Trophoblast cell (in vitro differentiated cells and primary cell): ENCODE results near the gene NNMT.

Experiments used
- DNase-seq, 2 donors: peaks; one replicate each; pipeline ENCODE4 v3.0.0-alpha.2; 2016
- H2AFZ ChIP-seq: 2 replicates; pipeline ENCODE4 v1.6.1; 2013; ENCODE audit warnings: low read length, moderate library complexity, mild to moderate bottlenecking; ENCODE audit not compliant: insufficient read depth, poor library complexity
- H2AK5ac ChIP-seq: 2 replicates; pipeline ENCODE4 v1.6.1; 2013; ENCODE audit warnings: mild to moderate bottlenecking, low read length
- H2BK120ac ChIP-seq: 2 replicates; pipeline ENCODE4 v1.6.1; 2013; ENCODE audit warnings: low read length, mild to moderate bottlenecking, moderate library complexity; ENCODE audit not compliant: insufficient read depth, poor library complexity
- H2BK12ac ChIP-seq: 2 replicates; pipeline ENCODE4 v1.6.1; 2013; ENCODE audit warnings: mild to moderate bottlenecking, low read length, moderate library complexity
- H2BK5ac ChIP-seq: 2 replicates; pipeline ENCODE4 v1.6.1; 2013; ENCODE audit warnings: low read length, low read depth, moderate library complexity, mild to moderate bottlenecking; ENCODE audit not compliant: poor library complexity
- H3K14ac ChIP-seq: 2 replicates; pipeline ENCODE4 v1.6.1; 2013; ENCODE audit warnings: mild to moderate bottlenecking, low read length
- H3K18ac ChIP-seq: 2 replicates; pipeline ENCODE4 v1.6.1; 2013; ENCODE audit warnings: mild to moderate bottlenecking, low read length
- H3K23ac ChIP-seq: 2 replicates; pipeline ENCODE4 v1.6.1; 2013; ENCODE audit warnings: low read length
- H3K27ac ChIP-seq: 2 replicates; pipeline ENCODE4 v1.5.1; 2013; ENCODE audit warnings: low read depth, mild to moderate bottlenecking, inconsistent platforms, low read length, moderate library complexity
- H3K27me3 ChIP-seq: 2 replicates; pipeline ENCODE4 v1.6.1; 2013; ENCODE audit warnings: inconsistent platforms, mild to moderate bottlenecking, low read length, moderate library complexity; ENCODE audit not compliant: insufficient read depth
- H3K36me3 ChIP-seq, 2 experiments: 1 replicate in 1 of 2; 2 replicates in 1 of 2; pipeline ENCODE4 v1.6.1; 2013; ENCODE audit warnings: low read length in 2 of 2, mild to moderate bottlenecking in 2 of 2, moderate library complexity in 1 of 2; ENCODE audit not compliant: insufficient read depth in 2 of 2, control insufficient read depth in 1 of 2
- H3K4ac ChIP-seq: 2 replicates; pipeline ENCODE4 v1.6.1; 2013; ENCODE audit warnings: low read depth, mild to moderate bottlenecking, low read length, moderate library complexity
- H3K4me1 ChIP-seq, 2 experiments: 1 replicate in 1 of 2; 2 replicates in 1 of 2; pipeline ENCODE4 v1.6.1; 2013; ENCODE audit warnings: low read length in 2 of 2, mild to moderate bottlenecking in 2 of 2, moderate library complexity in 1 of 2; ENCODE audit not compliant: insufficient read depth in 2 of 2, control insufficient read depth in 1 of 2
- H3K4me2 ChIP-seq: 2 replicates; pipeline ENCODE4 v1.6.1; 2013; ENCODE audit warnings: inconsistent platforms, mild to moderate bottlenecking, low read length, moderate library complexity
- H3K4me3 ChIP-seq: 2 replicates; pipeline ENCODE4 v1.5.1; 2013; ENCODE audit warnings: mild to moderate bottlenecking, low read depth, low read length, inconsistent platforms
- H3K79me1 ChIP-seq: one replicate; pipeline ENCODE4 v1.6.1; 2013; ENCODE audit warnings: low read length
- H3K79me2 ChIP-seq: 2 replicates; pipeline ENCODE4 v1.6.1; 2013; ENCODE audit warnings: low read length, mild to moderate bottlenecking; ENCODE audit not compliant: control insufficient read depth, insufficient read depth, poor library complexity
- H3K9ac ChIP-seq: 2 replicates; pipeline ENCODE4 v1.6.1; 2013; ENCODE audit warnings: mild to moderate bottlenecking, low read length
- H3K9me3 ChIP-seq: 2 replicates; pipeline ENCODE4 v1.6.1; 2013; ENCODE audit warnings: low read depth, mild to moderate bottlenecking, control low read depth, inconsistent platforms, low read length; ENCODE audit not compliant: insufficient read depth
- H4K12ac ChIP-seq: 2 replicates; pipeline ENCODE4 v1.6.1; 2013; ENCODE audit warnings: low read depth, mild to moderate bottlenecking, low read length, moderate library complexity
- H4K8ac ChIP-seq: 2 replicates; pipeline ENCODE4 v1.6.1; 2013; ENCODE audit warnings: low read depth, mild to moderate bottlenecking, low read length, moderate library complexity
- H4K91ac ChIP-seq: one replicate; pipeline ENCODE4 v1.6.1; 2013; ENCODE audit warnings: low read depth, mild to moderate bottlenecking, low read length, moderate library complexity
- WGBS: extraction: QIAGEN DNeasy Blood & Tissue Kit; methylation state at CpG from one replicate; pipeline ENCODE4 v1.1.7; 2013; ENCODE audit warnings: missing lambda C conversion rate; ENCODE audit not compliant: insufficient read length, insufficient coverage; ENCODE audit errors: extremely low coverage; 5-methylcytosine and 5-hydroxymethylcytosine counted together

Gene NNMT

GRCh38 chr11:114310095-114310494 is 13.9 kb downstream of the NNMT start:
- H3K4me3 ChIP-seq, result no peak overlapping the region
- no peaks in the 10 kb centered on the region for H3K79me1 ChIP-seq
- no peak overlapping the region for H3K4ac ChIP-seq
- H2BK5ac ChIP-seq, result no peak overlapping the region
- H3K79me2 ChIP-seq, result no peaks in the 10 kb centered on the region
- H2BK120ac ChIP-seq, result no peak overlapping the region
- DNase-seq, result no peak
- H4K8ac ChIP-seq, result no peak overlapping the region
- H2BK12ac ChIP-seq, result no peak overlapping the region
- no peak overlapping the region for H2AK5ac ChIP-seq
- no peak overlapping the region for H3K9ac ChIP-seq
- no peak overlapping the region for H3K18ac ChIP-seq
- H3K36me3 ChIP-seq, result peaks cover 2 to 14% of the 10 kb centered on the region in 2 experiments
- no peak overlapping the region for H4K91ac ChIP-seq
- H3K4me1 ChIP-seq, result peaks cover 0 to 8% of the 10 kb centered on the region in 2 experiments
- peaks cover 2% of the 10 kb centered on the region for H3K9me3 ChIP-seq
- H3K27me3 ChIP-seq, result no peaks in the 10 kb centered on the region
- no peak overlapping the region for H3K14ac ChIP-seq
- no peak overlapping the region for H3K4me2 ChIP-seq
- no peak overlapping the region for H4K12ac ChIP-seq
- no peak overlapping the region for H3K23ac ChIP-seq
- no peak overlapping the region for H2AFZ ChIP-seq
- no CpG with 5 or more reads among the region's 2 CpGs for WGBS
- no peak overlapping the region for H3K27ac ChIP-seq

- Histone ChIP-seq H3K4ac (no peak overlapping the region), H2AK5ac (no peak overlapping the region), H2BK120ac (no peak overlapping the region), H3K27ac (no peak overlapping the region), H2BK5ac (no peak overlapping the region), H3K9ac (peak overlapping the region; percentile 18), H3K27me3 (no peaks in the 10 kb centered on the region), H3K79me1 (no peaks in the 10 kb centered on the region), H3K4me1 (peaks cover 0 to 11% of the 10 kb centered on the region in 2 experiments), H3K79me2 (no peaks in the 10 kb centered on the region), H2BK12ac (no peak overlapping the region), H2AFZ (no peak overlapping the region), H3K18ac (no peak overlapping the region), H3K36me3 (peaks cover 2 to 14% of the 10 kb centered on the region in 2 experiments), H3K14ac (no peak overlapping the region), H3K9me3 (peaks cover 2% of the 10 kb centered on the region), H4K12ac (no peak overlapping the region), H3K23ac (no peak overlapping the region), H4K8ac (no peak overlapping the region), H4K91ac (no peak overlapping the region), H3K4me3 (no peak overlapping the region), H3K4me2 (no peak overlapping the region)
- no CpG with 5 or more reads among the region's 10 CpGs for WGBS
- DNase-seq, result no peak
These were observed 15.7 kb downstream of the NNMT start for GRCh38 chr11:114311946-114312345.

- Histone ChIP-seq H3K23ac (no peak overlapping the region), H2BK120ac (no peak overlapping the region), H2AK5ac (no peak overlapping the region), H3K4ac (no peak overlapping the region), H2BK12ac (no peak overlapping the region), H4K12ac (no peak overlapping the region), H2BK5ac (no peak overlapping the region), H3K14ac (no peak overlapping the region), H4K91ac (no peak overlapping the region), H3K27me3 (no peaks in the 10 kb centered on the region), H3K18ac (no peak overlapping the region), H3K79me1 (no peaks in the 10 kb centered on the region), H2AFZ (no peak overlapping the region), H3K4me3 (no peak overlapping the region), H3K4me2 (no peak overlapping the region), H3K36me3 (peaks cover 2 to 14% of the 10 kb centered on the region in 2 experiments), H3K79me2 (no peaks in the 10 kb centered on the region), H3K9ac (no peak overlapping the region), H3K4me1 (peaks cover 0 to 3% of the 10 kb centered on the region in 2 experiments), H3K9me3 (peaks cover 2% of the 10 kb centered on the region), H3K27ac (no peak overlapping the region), H4K8ac (no peak overlapping the region)
- DNase-seq, result no peak
- no CpG with 5 or more reads among the region's 1 CpG for WGBS
These were observed 17.9 kb downstream of the NNMT start for GRCh38 chr11:114314096-114314495.

GRCh38 chr11:114315749-114316368 is 19.7 kb downstream of the NNMT start:
- no peak overlapping the region for H3K27ac ChIP-seq
- H3K79me2 ChIP-seq, result no peaks in the 10 kb centered on the region
- no peaks in the 10 kb centered on the region for H3K9me3 ChIP-seq
- no peak overlapping the region for H3K23ac ChIP-seq
- no peak overlapping the region for H3K4me2 ChIP-seq
- H3K4me3 ChIP-seq, result no peak overlapping the region
- no peak overlapping the region for H2BK12ac ChIP-seq
- H3K4ac ChIP-seq, result no peak overlapping the region
- H4K12ac ChIP-seq, result no peak overlapping the region
- peaks cover 0 to 3% of the 10 kb centered on the region in 2 experiments for H3K4me1 ChIP-seq
- H2BK120ac ChIP-seq, result no peak overlapping the region
- WGBS, result no CpG with 5 or more reads among the region's 13 CpGs
- H3K18ac ChIP-seq, result no peak overlapping the region
- H3K79me1 ChIP-seq, result no peaks in the 10 kb centered on the region
- no peak for DNase-seq
- no peaks in the 10 kb centered on the region for H3K27me3 ChIP-seq
- H4K91ac ChIP-seq, result no peak overlapping the region
- no peak overlapping the region for H3K9ac ChIP-seq
- H3K14ac ChIP-seq, result no peak overlapping the region
- no peak overlapping the region for H4K8ac ChIP-seq
- H2AK5ac ChIP-seq, result no peak overlapping the region
- H2AFZ ChIP-seq, result no peak overlapping the region
- H3K36me3 ChIP-seq, result peaks cover 2 to 13% of the 10 kb centered on the region in 2 experiments
- H2BK5ac ChIP-seq, result no peak overlapping the region
